Upper lobe of left lung (tissue), 6 donors: ENCODE results near the gene E2F1. TPM values are rescaled to one million over a fixed set of nuclear protein-coding genes. Genes with fewer than 3 reads are reported as not detected.
"Not testable (repeated sequence)": the region's sequence is repeated elsewhere in the genome, so short reads cannot be mapped to it uniquely, and the experiment has no call there.

Experiments
- ATAC-seq, 2 donors: fragments of 200-7000 bp; cut with Tn5 transposase; one replicate each; pipeline ENCODE4 v1.9.1; 2022; ENCODE audit warnings: mild to moderate bottlenecking in 2 of 2, moderate library complexity in 2 of 2; ENCODE audit not compliant: low FRiP score in 2 of 2
- DNase-seq, 2 donors: peaks; one replicate each; pipeline ENCODE4 v3.0.0-alpha.2; 2019 to 2020
- H3K27ac ChIP-seq, 4 donors: fragments of 200-600 bp; sonication (generic); one replicate each; pipeline ENCODE4 v1.5.1; 2016 to 2019
- H3K27me3 ChIP-seq, 4 donors: fragments of 200-600 bp; sonication (generic); one replicate each; pipeline ENCODE4 v1.5.1; 2017 to 2019
- H3K36me3 ChIP-seq, 4 donors: fragments of 200-600 bp; sonication (generic); one replicate each; pipeline ENCODE4 v1.5.1; 2016 to 2019
- H3K4me1 ChIP-seq, 4 donors: fragments of 200-600 bp; sonication (generic); one replicate each; pipeline ENCODE4 v1.5.1; 2018 to 2019
- H3K4me3 ChIP-seq, 4 donors: fragments of 200-600 bp; sonication (generic); one replicate each; pipeline ENCODE4 v1.5.1; 2017 to 2019; ENCODE audit warnings: mild to moderate bottlenecking in 2 of 4, moderate library complexity in 1 of 4
- H3K9me3 ChIP-seq, 4 donors: fragments of 200-600 bp; sonication (generic); one replicate each; pipeline ENCODE4 v1.5.1; 2018 to 2019
- CTCF ChIP-seq, 6 experiments: fragments of 450-650 bp in 4 of 6; fragments of 200-600 bp in 2 of 6; sonication (generic) in 2 of 6; IDR thresholded peaks; one replicate each; pipeline ENCODE4 v1.5.1; 2016 to 2019; ENCODE audit warnings: antibody characterized with exemption in 6 of 6
- EP300 ChIP-seq, 4 donors: sonication (generic); formaldehyde crosslinking; IDR thresholded peaks; one replicate each; pipeline ENCODE4 v1.5.1; 2017; ENCODE audit warnings: antibody characterized with exemption in 4 of 4, control low read depth in 2 of 4
- POLR2A ChIP-seq, 4 donors: fragments of 450-650 bp; IDR thresholded peaks; one replicate each; pipeline ENCODE4 v1.5.1; 2016 to 2017; ENCODE audit warnings: antibody characterized with exemption in 4 of 4, mild to moderate bottlenecking in 2 of 4
- POLR2AphosphoS5 ChIP-seq, 2 donors: sonication (generic); formaldehyde crosslinking; IDR thresholded peaks; one replicate each; pipeline ENCODE4 v1.5.1; 2017; ENCODE audit warnings: antibody characterized with exemption in 2 of 2
- WGBS, 2 donors: methylation state at CpG; one replicate each; pipeline ENCODE4 v1.1.5; 2017 to 2018; 5-methylcytosine and 5-hydroxymethylcytosine counted together
- total RNA-seq, 6 donors: library from RNA; depleted of rRNA in 4 of 6; stranded (reverse); fragments of >200 nt in 4 of 6; gene quantifications; one replicate each; pipeline versions ENCODE4 v1.1.0 to v1.2.1, GENCODE V29; 2016 to 2021
- donor health status: DM: no; HTN: no; CAD: no; lungs with moderate emphysema.
- donor health status: DM: no; HTN: yes; CAD: no; lungs with severe emphysema.

E2F1 gene
- total RNA-seq, 6 donors from 2014 or later = 5.5 to 12.9 (median 6.8) TPM

DNA sequence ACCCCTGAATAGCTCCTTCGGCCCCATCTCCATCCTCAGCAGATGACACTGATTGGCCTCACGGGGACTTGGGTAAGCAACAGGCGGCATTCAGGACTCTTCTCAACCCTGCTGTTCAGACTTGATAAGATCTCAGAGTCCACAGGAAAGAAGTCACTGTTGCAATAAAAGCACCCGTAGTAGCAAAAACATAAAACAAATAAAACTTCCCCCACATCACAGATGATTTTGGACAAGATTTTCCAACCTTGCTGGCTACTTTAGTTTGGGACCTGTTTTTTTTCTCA lies 41.2 kb downstream of the E2F1 start:
- H3K36me3 ChIP-seq = peaks cover 12 to 56% (median 28%) of the 10 kb centered on the region in 4 donors
- WGBS, 2 donors = 43 to 79% methylated on average over 3 to 4 of the region's 4 CpGs
- no peak overlapping the region for H3K4me3 ChIP-seq
- H3K9me3 ChIP-seq = no peaks in the 10 kb centered on the region
- no peaks in the 10 kb centered on the region for H3K27me3 ChIP-seq
- TF ChIP-seq POLR2AphosphoS5 (IDR thresholded peaks at IDR 0.05) (no peak), EP300 (IDR thresholded peaks at IDR 0.05) (no peak), POLR2A (IDR thresholded peaks at IDR 0.05) (no peak), CTCF (IDR thresholded peaks at IDR 0.05) (no peak)
- ATAC-seq = no peak
- no peak for DNase-seq
- H3K27ac ChIP-seq = no peak overlapping the region
- H3K4me1 ChIP-seq = peaks cover 12 to 29% (median 21%) of the 10 kb centered on the region in 4 donors

GRCh38 chr20:33644313-33645071 lies 41.7 kb downstream of the E2F1 start:
- no peak for TF ChIP-seq POLR2A (IDR thresholded peaks at IDR 0.05)
- no peak for TF ChIP-seq POLR2AphosphoS5 (IDR thresholded peaks at IDR 0.05)
- no peak for TF ChIP-seq CTCF (IDR thresholded peaks at IDR 0.05)
- TF ChIP-seq EP300 (IDR thresholded peaks at IDR 0.05) = no peak
- no peaks in the 10 kb centered on the region for H3K27me3 ChIP-seq
- no peak overlapping the region for H3K4me3 ChIP-seq
- H3K27ac ChIP-seq = no peak overlapping the region
- H3K4me1 ChIP-seq = peaks cover 11 to 26% (median 21%) of the 10 kb centered on the region in 4 donors
- peaks cover 16 to 61% (median 32%) of the 10 kb centered on the region in 4 donors for H3K36me3 ChIP-seq
- DNase-seq = peak in 1 of 2 donors; percentile 83
- no peak for ATAC-seq
- WGBS, 2 donors = 91 to 96% methylated on average over 17 to 28 of the region's 28 CpGs
- H3K9me3 ChIP-seq = no peaks in the 10 kb centered on the region

GRCh38 chr20:33640287-33640686 lies 45.9 kb downstream of the E2F1 start:
- TF ChIP-seq POLR2AphosphoS5 (IDR thresholded peaks at IDR 0.05) = no peak
- TF ChIP-seq CTCF (IDR thresholded peaks at IDR 0.05) = no peak
- no peak for TF ChIP-seq EP300 (IDR thresholded peaks at IDR 0.05)
- no peak for TF ChIP-seq POLR2A (IDR thresholded peaks at IDR 0.05)
- Histone ChIP-seq H3K27me3 (no peaks in the 10 kb centered on the region), H3K9me3 (no peaks in the 10 kb centered on the region), H3K4me1 (no peaks in the 10 kb centered on the region), H3K27ac (no peak overlapping the region), H3K4me3 (no peak overlapping the region), H3K36me3 (peaks cover 25 to 81% (median 43%) of the 10 kb centered on the region in 4 donors)
- WGBS, 2 donors = 82 to 86% methylated on average over 13 of the region's 13 CpGs
- DNase-seq (no peak), ATAC-seq (no peak)

GRCh38 chr20:33636776-33637175 lies 49.4 kb downstream of the E2F1 start:
- TF ChIP-seq EP300 (IDR thresholded peaks at IDR 0.05) (no peak), CTCF (IDR thresholded peaks at IDR 0.05) (no peak), POLR2A (IDR thresholded peaks at IDR 0.05) (no peak)
- WGBS, 2 donors = 64 to 85% methylated on average over 1 of the region's 1 CpG
- peaks cover 18 to 56% (median 32%) of the 10 kb centered on the region in 4 donors for H3K36me3 ChIP-seq

DNA sequence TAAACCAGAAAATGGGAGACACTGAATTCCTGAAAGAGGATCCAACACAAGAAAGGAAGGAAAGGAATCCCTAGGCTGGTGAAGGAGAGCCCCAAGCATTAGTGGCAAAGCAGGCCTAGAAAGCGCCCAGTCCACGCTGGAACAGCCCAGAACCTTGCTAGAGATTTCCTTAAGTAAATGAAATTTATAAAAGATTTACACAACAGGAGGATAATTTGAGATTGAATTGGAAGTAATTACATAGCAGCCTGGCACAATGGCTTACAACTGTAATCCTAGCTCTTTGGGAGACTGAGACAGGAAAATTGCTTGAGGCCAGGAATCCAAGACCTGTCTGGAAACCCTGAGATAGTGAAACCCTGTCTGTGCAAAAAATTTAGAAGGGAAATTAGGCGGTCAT lies 50.8 kb downstream of the E2F1 start:
- TF ChIP-seq CTCF (IDR thresholded peaks at IDR 0.05) (no peak), POLR2A (IDR thresholded peaks at IDR 0.05) (no peak), EP300 (IDR thresholded peaks at IDR 0.05) (no peak), POLR2AphosphoS5 (IDR thresholded peaks at IDR 0.05) (no peak)
- DNase-seq (no peak), ATAC-seq (no peak)
- no peak overlapping the region for H3K4me3 ChIP-seq
- WGBS, 2 donors = 98 to 99% methylated on average over 3 of the region's 3 CpGs
- no peaks in the 10 kb centered on the region for H3K4me1 ChIP-seq
- no peaks in the 10 kb centered on the region for H3K27me3 ChIP-seq
- H3K27ac ChIP-seq = no peak overlapping the region
- peaks cover 15 to 53% (median 28%) of the 10 kb centered on the region in 4 donors for H3K36me3 ChIP-seq
- no peaks in the 10 kb centered on the region for H3K9me3 ChIP-seq

More at GRCh38 chr20:33636776-33637175, 49.4 kb downstream of the E2F1 start:
- Histone ChIP-seq H3K4me3 (no peak overlapping the region), H3K9me3 (no peaks in the 10 kb centered on the region), H3K4me1 (no peaks in the 10 kb centered on the region), H3K27me3 (no peaks in the 10 kb centered on the region), H3K27ac (no peak overlapping the region)
- no peak for DNase-seq
- no peak for ATAC-seq

GRCh38 chr20:33631910-33632309 lies 54.3 kb downstream of the E2F1 start:
- not testable (repeated sequence) for ATAC-seq, H3K27me3 ChIP-seq, H3K4me1 ChIP-seq, DNase-seq, H3K9me3 ChIP-seq, H3K27ac ChIP-seq, H3K4me3 ChIP-seq
- H3K36me3 ChIP-seq = peaks cover 12 to 46% (median 31%) of the 10 kb centered on the region in 4 donors
- 82 to 88% methylated on average over 4 of the region's 4 CpGs for WGBS, 2 donors
